ENCODE data around the gene ZHX3.

GRCh38 chr20:41152108-41152757 is 165.3 kb downstream of the ZHX3 start:
- no peak for TF ChIP-seq POLR2A (IDR thresholded peaks at IDR 0.05)
- TF ChIP-seq CTCF (IDR thresholded peaks at IDR 0.05) = no peak

Data from heart left ventricle (tissue), 13 donors.